ENCODE results near the gene LIPC.

The LIPC gene

DNA sequence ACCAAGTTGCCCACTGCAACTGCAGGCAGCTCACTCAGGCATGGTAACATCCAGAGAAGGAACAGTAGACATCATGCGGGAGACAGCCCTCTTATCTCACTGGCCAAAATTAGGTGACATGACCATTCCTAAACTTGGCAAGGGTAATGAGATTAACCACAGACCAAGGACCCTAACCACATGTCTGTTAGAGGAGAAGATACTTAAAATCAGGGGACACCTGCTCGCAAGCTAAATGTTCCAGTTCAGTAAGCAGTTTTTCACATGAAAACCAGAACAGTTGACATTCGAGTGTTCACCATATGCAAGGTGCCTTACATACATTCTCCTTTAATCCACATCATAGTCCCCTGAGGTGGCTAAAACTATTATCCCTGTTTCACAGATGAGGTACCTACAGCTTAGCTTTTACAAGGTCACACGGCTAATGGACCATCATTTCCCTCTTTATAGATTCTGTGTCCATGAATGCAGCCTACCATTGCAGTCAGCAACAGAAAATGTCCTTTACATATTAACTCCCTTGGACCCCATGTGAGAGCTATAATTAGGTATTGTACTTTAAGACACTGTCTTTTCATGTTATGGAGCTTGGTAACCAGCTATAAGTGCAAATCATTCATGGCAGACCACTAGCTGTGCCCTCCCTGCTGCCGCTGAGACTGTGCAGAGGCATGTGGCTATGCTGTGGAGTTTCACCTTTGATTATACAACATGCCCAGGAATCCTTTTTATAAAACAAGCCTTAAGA, 154.1 kb downstream of the LIPC start (continued):
- TF ChIP-seq, protein P1, sequence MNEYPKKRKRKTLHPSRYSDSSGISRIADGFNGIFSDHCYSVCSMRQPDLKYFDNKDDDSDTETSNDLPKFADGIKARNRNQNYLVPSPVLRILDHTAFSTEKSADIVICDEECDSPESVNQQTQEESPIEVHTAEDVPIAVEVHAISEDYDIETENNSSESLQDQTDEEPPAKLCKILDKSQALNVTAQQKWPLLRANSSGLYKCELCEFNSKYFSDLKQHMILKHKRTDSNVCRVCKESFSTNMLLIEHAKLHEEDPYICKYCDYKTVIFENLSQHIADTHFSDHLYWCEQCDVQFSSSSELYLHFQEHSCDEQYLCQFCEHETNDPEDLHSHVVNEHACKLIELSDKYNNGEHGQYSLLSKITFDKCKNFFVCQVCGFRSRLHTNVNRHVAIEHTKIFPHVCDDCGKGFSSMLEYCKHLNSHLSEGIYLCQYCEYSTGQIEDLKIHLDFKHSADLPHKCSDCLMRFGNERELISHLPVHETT (tag by site-specific recombination; IDR thresholded peaks at IDR 0.05) = no peak

DNA sequence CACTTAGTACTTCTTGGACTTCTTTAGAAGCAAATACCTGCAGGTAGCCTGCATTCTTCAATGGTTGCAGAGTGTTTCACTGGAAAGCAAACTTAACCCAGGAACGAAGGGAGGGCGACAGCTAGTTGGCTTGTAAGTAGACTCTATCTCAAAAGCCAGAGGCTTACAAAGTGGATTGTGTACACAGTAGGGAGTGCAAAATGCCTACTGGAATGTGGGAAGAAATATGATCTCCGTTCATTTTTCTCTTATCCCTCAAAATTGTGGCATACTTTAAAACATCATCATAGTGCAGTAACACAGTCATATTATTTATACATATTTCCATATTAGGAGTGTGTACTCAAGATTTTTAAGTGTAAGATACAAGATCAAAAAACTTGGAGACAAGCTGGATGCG, 155.7 kb downstream of the LIPC start:
- no peaks in the 10 kb centered on the region for H3K36me3 ChIP-seq (ENCODE audit: control insufficient read depth in 2 of 2, insufficient read depth in 1 of 2, low read length in 2 of 2)
- no peak for TF ChIP-seq ZNF555 (tag by site-specific recombination; conservative IDR thresholded peaks at IDR 0.05)
- TF ChIP-seq ZNF239 (tag by site-specific recombination; IDR thresholded peaks at IDR 0.05) = no peak
- TF ChIP-seq ZNF324 (tag by site-specific recombination; IDR thresholded peaks at IDR 0.05) = no peak
- TF ChIP-seq, protein P2, sequence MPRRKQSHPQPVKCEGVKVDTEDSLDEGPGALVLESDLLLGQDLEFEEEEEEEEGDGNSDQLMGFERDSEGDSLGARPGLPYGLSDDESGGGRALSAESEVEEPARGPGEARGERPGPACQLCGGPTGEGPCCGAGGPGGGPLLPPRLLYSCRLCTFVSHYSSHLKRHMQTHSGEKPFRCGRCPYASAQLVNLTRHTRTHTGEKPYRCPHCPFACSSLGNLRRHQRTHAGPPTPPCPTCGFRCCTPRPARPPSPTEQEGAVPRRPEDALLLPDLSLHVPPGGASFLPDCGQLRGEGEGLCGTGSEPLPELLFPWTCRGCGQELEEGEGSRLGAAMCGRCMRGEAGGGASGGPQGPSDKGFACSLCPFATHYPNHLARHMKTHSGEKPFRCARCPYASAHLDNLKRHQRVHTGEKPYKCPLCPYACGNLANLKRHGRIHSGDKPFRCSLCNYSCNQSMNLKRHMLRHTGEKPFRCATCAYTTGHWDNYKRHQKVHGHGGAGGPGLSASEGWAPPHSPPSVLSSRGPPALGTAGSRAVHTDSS (tag by site-specific recombination; IDR thresholded peaks at IDR 0.05) = no peak
- no peak for TF ChIP-seq ZNF837 (tag by site-specific recombination; IDR thresholded peaks at IDR 0.05)
- no peak for TF ChIP-seq KLF7 (tag by site-specific recombination; IDR thresholded peaks at IDR 0.05; ENCODE audit: borderline replicate concordance)
- no peak for TF ChIP-seq ZNF426 (tag by site-specific recombination; IDR thresholded peaks at IDR 0.05)
- no peak for TF ChIP-seq ZSCAN16 (tag by site-specific recombination; IDR thresholded peaks at IDR 0.05)
- no peak for TF ChIP-seq HOXA7 (CRISPR knock-in tag; IDR thresholded peaks at IDR 0.05; ENCODE audit: borderline replicate concordance)
- TF ChIP-seq, protein P3, sequence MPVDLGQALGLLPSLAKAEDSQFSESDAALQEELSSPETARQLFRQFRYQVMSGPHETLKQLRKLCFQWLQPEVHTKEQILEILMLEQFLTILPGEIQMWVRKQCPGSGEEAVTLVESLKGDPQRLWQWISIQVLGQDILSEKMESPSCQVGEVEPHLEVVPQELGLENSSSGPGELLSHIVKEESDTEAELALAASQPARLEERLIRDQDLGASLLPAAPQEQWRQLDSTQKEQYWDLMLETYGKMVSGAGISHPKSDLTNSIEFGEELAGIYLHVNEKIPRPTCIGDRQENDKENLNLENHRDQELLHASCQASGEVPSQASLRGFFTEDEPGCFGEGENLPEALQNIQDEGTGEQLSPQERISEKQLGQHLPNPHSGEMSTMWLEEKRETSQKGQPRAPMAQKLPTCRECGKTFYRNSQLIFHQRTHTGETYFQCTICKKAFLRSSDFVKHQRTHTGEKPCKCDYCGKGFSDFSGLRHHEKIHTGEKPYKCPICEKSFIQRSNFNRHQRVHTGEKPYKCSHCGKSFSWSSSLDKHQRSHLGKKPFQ (tag by site-specific recombination; IDR thresholded peaks at IDR 0.05) = no peak
- TF ChIP-seq ZNF114 (tag by site-specific recombination; IDR thresholded peaks at IDR 0.05) = no peak
- TF ChIP-seq ZNF341 (tag by site-specific recombination; IDR thresholded peaks at IDR 0.05; ENCODE audit: low read depth) = no peak
- no peak for TF ChIP-seq ZNF2 (tag by site-specific recombination; IDR thresholded peaks at IDR 0.05)
- no peak for TF ChIP-seq ZBTB1 (tag by site-specific recombination; IDR thresholded peaks at IDR 0.05)
- TF ChIP-seq GLI2 (tag by site-specific recombination; IDR thresholded peaks at IDR 0.05; ENCODE audit: borderline replicate concordance, low read depth) = no peak
- no peak for TF ChIP-seq ZNF10 (tag by site-specific recombination; IDR thresholded peaks at IDR 0.05)
- no peak for TF ChIP-seq ZNF510 (tag by site-specific recombination; IDR thresholded peaks at IDR 0.05; ENCODE audit: insufficient replicate concordance)
- no peak for TF ChIP-seq ZNF670 (tag by site-specific recombination; IDR thresholded peaks at IDR 0.05; ENCODE audit: low read depth)
- ChIA-PET POLR2A (no interaction called here), CTCF (no interaction called here)
- H3K4me1 ChIP-seq (ENCODE audit: control insufficient read depth, insufficient read depth, low read length) = no peaks in the 10 kb centered on the region
- H3K27ac ChIP-seq (ENCODE audit: extremely low read depth, low read depth, low read length) = no peak overlapping the region
- H3K4me3 ChIP-seq (ENCODE audit: low read depth, low read length) = no peak overlapping the region
- H3K9me3 ChIP-seq (ENCODE audit: control insufficient read depth, insufficient read depth, low read depth, low read length) = no peaks in the 10 kb centered on the region

DNA sequence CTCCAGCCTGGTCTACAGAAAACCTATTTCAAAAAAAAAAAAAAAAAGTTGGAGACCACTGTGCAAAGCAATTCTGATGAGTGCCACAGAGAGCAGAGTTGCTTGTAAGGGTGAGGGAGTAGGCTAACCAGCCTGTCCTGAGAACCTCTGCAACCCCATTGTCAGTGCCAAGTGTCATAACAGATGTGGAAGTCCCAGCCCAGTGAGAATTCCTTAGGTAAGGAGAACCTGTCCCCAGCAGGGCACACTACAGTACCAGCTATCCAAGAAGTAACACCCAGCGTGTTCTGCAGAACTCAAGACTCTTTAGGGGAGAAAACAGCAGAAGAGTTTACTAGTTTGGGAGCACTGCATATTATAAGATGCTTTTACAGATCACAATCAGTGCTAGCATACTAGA, 156.3 kb downstream of the LIPC start:
- TF ChIP-seq ZNF239 (tag by site-specific recombination; IDR thresholded peaks at IDR 0.05) = no peak
- TF ChIP-seq ZNF394 (tag by site-specific recombination; IDR thresholded peaks at IDR 0.05; ENCODE audit: borderline replicate concordance) = no peak
- no peak for TF ChIP-seq ZFP69B (tag by site-specific recombination; IDR thresholded peaks at IDR 0.05)
- POLR2A ChIA-PET = no interaction called here
- CTCF ChIA-PET = no interaction called here
- Histone ChIP-seq H3K27ac (ENCODE audit: extremely low read depth, low read depth, low read length) (no peak overlapping the region), H3K4me1 (ENCODE audit: control insufficient read depth, insufficient read depth, low read length) (no peaks in the 10 kb centered on the region), H3K4me3 (ENCODE audit: low read depth, low read length) (no peak overlapping the region), H3K36me3 (ENCODE audit: control insufficient read depth in 2 of 2, insufficient read depth in 1 of 2, low read length in 2 of 2) (no peaks in the 10 kb centered on the region), H3K9me3 (ENCODE audit: control insufficient read depth, insufficient read depth, low read depth, low read length) (no peaks in the 10 kb centered on the region)

Measured in HEK293 (cell line).